HG03025 (cell line): ENCODE measurements around the gene FBXO46.

Experiments
- ATAC-seq: cut with Tn5 transposase; IDR thresholded peaks from one replicate; pipeline ENCODE4 v1.9.1; 2021; ENCODE audit warnings: mild to moderate bottlenecking, moderate library complexity; ENCODE audit not compliant: unreplicated experiment, low FRiP score

The FBXO46 gene

GRCh38 chr19:45730368-45731288, at the start of gene FBXO46:
FBXO46 (minus strand) TSS chr19:45730896; CDS start chr19:45713495, 17,401 bp downstream.
- ATAC-seq: peak; percentile 67

GRCh38 chr19:45780146-45780447, 49.4 kb upstream of the FBXO46 start:
- no peak for ATAC-seq

GRCh38 chr19:45779231-45780145, 48.8 kb upstream of the FBXO46 start:
- no peak for ATAC-seq

- ATAC-seq: no peak
Observed at GRCh38 chr19:45778010-45778661, 47.4 kb upstream of the FBXO46 start.

- ATAC-seq: no peak
Observed at GRCh38 chr19:45777395-45777961, 46.8 kb upstream of the FBXO46 start.

- ATAC-seq: no peak
Observed at GRCh38 chr19:45774765-45775164, 44.1 kb upstream of the FBXO46 start.

GRCh38 chr19:45773384-45773783, 42.7 kb upstream of the FBXO46 start:
- no peak for ATAC-seq

GRCh38 chr19:45772912-45773311, 42.2 kb upstream of the FBXO46 start:
- ATAC-seq: no peak

GRCh38 chr19:45772130-45772840, 41.6 kb upstream of the FBXO46 start:
- ATAC-seq: no peak

- ATAC-seq: no peak
Observed at GRCh38 chr19:45771311-45771933, 40.7 kb upstream of the FBXO46 start.

GRCh38 chr19:45770192-45771101, 39.8 kb upstream of the FBXO46 start:
- ATAC-seq: peak; percentile 50

- ATAC-seq: no peak
Observed at GRCh38 chr19:45769821-45770191, 39.1 kb upstream of the FBXO46 start.

- peak; percentile 34 for ATAC-seq
Observed at GRCh38 chr19:45768984-45769782, 38.5 kb upstream of the FBXO46 start, which contains the start of gene SIX5. SIX5 (minus strand) TSS chr19:45769252; CDS start chr19:45768844, 408 bp downstream.

- no peak for ATAC-seq
Observed at GRCh38 chr19:45768655-45768983, 37.9 kb upstream of the FBXO46 start.

- ATAC-seq: no peak
Observed at GRCh38 chr19:45767881-45768654, 37.4 kb upstream of the FBXO46 start.

GRCh38 chr19:45767410-45767880, 36.7 kb upstream of the FBXO46 start:
- no peak for ATAC-seq

GRCh38 chr19:45766869-45767346, 36.2 kb upstream of the FBXO46 start:
- ATAC-seq: no peak
